SH-SY5Y (cell line): Measurements from ENCODE around the gene MIX23.

Source experiments
- GATA2 ChIP-seq: IDR thresholded peaks from 2 replicates; pipeline ENCODE4 v1.6.1; 2011; ENCODE audit warnings: mild to moderate bottlenecking, low read depth, low read length
- GATA3 ChIP-seq: IDR thresholded peaks from 2 replicates; pipeline ENCODE4 v1.6.1; 2011; ENCODE audit warnings: low read depth, mild to moderate bottlenecking, low read length, moderate library complexity

GRCh38 chr3:122353893-122354401 lies 29.1 kb downstream of the MIX23 start:
- TF ChIP-seq GATA3 = no peak
- no peak for TF ChIP-seq GATA2
